ENCODE measurements around the gene ANKRD42.

Gene ANKRD42

GRCh38 chr11:83168756-83169155 lies 24.8 kb upstream of the ANKRD42 start:
- TF ChIP-seq, protein P1, sequence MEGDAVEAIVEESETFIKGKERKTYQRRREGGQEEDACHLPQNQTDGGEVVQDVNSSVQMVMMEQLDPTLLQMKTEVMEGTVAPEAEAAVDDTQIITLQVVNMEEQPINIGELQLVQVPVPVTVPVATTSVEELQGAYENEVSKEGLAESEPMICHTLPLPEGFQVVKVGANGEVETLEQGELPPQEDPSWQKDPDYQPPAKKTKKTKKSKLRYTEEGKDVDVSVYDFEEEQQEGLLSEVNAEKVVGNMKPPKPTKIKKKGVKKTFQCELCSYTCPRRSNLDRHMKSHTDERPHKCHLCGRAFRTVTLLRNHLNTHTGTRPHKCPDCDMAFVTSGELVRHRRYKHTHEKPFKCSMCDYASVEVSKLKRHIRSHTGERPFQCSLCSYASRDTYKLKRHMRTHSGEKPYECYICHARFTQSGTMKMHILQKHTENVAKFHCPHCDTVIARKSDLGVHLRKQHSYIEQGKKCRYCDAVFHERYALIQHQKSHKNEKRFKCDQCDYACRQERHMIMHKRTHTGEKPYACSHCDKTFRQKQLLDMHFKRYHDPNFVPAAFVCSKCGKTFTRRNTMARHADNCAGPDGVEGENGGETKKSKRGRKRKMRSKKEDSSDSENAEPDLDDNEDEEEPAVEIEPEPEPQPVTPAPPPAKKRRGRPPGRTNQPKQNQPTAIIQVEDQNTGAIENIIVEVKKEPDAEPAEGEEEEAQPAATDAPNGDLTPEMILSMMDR (IDR thresholded peaks at IDR 0.05): no peak
- H3K27ac Mint-ChIP-seq: no peak overlapping the region
- H3K4me1 Mint-ChIP-seq: peaks cover 20% of the 10 kb centered on the region
- no peaks in the 10 kb centered on the region for H3K27me3 Mint-ChIP-seq (ENCODE audit: low read depth, poor library complexity)
- H3K36me3 Mint-ChIP-seq (ENCODE audit: low read depth): peaks cover 87% of the 10 kb centered on the region
- DNase-seq: no peak
- H3K4me3 Mint-ChIP-seq: no peak overlapping the region
- H3K9me3 Mint-ChIP-seq: peaks cover 45% of the 10 kb centered on the region

GRCh38 chr11:83170865-83171264 lies 22.6 kb upstream of the ANKRD42 start:
- no peaks in the 10 kb centered on the region for H3K27me3 Mint-ChIP-seq (ENCODE audit: low read depth, poor library complexity)
- peaks cover 74% of the 10 kb centered on the region for H3K36me3 Mint-ChIP-seq (ENCODE audit: low read depth)
- H3K4me3 Mint-ChIP-seq: peak overlapping the region; percentile 50
- no peak for DNase-seq
- H3K4me1 Mint-ChIP-seq: peaks cover 20% of the 10 kb centered on the region
- TF ChIP-seq, protein P1 (IDR thresholded peaks at IDR 0.05): no peak
- H3K9me3 Mint-ChIP-seq: peaks cover 31% of the 10 kb centered on the region
- H3K27ac Mint-ChIP-seq: no peak overlapping the region

DNA sequence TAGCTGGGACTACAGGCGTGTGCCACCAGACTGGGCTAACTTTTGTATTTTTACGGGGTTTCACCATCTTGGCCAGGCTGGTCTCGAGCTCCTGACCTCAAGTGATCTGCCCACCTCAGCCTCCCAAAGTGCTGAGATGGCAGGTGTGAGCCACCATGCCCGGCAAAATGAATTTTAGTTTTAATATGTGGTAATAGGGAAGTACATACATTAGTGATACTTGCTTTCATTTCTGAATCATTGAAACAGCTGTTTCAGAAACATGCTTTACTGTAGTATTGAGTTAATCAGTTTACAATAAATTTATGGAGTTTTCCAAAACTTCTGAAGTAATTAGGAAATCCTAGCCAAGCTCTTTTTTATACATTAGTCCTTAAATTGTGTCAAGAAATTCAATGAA lies 21.0 kb upstream of the ANKRD42 start:
- H3K27me3 Mint-ChIP-seq (ENCODE audit: low read depth, poor library complexity): no peaks in the 10 kb centered on the region
- H3K36me3 Mint-ChIP-seq (ENCODE audit: low read depth): peaks cover 74% of the 10 kb centered on the region
- no peak overlapping the region for H3K27ac Mint-ChIP-seq
- H3K4me3 Mint-ChIP-seq: no peak overlapping the region
- DNase-seq: no peak
- peaks cover 20% of the 10 kb centered on the region for H3K4me1 Mint-ChIP-seq
- TF ChIP-seq, protein P1 (IDR thresholded peaks at IDR 0.05): no peak
- peaks cover 15% of the 10 kb centered on the region for H3K9me3 Mint-ChIP-seq

GRCh38 chr11:83174008-83174407 lies 19.5 kb upstream of the ANKRD42 start:
- no peak overlapping the region for H3K27ac Mint-ChIP-seq
- no peak for DNase-seq
- peaks cover 20% of the 10 kb centered on the region for H3K4me1 Mint-ChIP-seq
- peaks cover under 1% of the 10 kb centered on the region for H3K9me3 Mint-ChIP-seq
- TF ChIP-seq, protein P1 (IDR thresholded peaks at IDR 0.05): no peak
- no peak overlapping the region for H3K4me3 Mint-ChIP-seq
- H3K36me3 Mint-ChIP-seq (ENCODE audit: low read depth): peaks cover 69% of the 10 kb centered on the region
- H3K27me3 Mint-ChIP-seq (ENCODE audit: low read depth, poor library complexity): no peaks in the 10 kb centered on the region

GRCh38 chr11:83175815-83176214 lies 17.7 kb upstream of the ANKRD42 start:
- TF ChIP-seq, protein P1 (IDR thresholded peaks at IDR 0.05): no peak
- H3K27me3 Mint-ChIP-seq (ENCODE audit: low read depth, poor library complexity): no peaks in the 10 kb centered on the region
- peaks cover 64% of the 10 kb centered on the region for H3K36me3 Mint-ChIP-seq (ENCODE audit: low read depth)
- H3K27ac Mint-ChIP-seq: no peak overlapping the region
- H3K9me3 Mint-ChIP-seq: no peaks in the 10 kb centered on the region
- H3K4me3 Mint-ChIP-seq: no peak overlapping the region
- peaks cover 7% of the 10 kb centered on the region for H3K4me1 Mint-ChIP-seq
- DNase-seq: no peak

DNA sequence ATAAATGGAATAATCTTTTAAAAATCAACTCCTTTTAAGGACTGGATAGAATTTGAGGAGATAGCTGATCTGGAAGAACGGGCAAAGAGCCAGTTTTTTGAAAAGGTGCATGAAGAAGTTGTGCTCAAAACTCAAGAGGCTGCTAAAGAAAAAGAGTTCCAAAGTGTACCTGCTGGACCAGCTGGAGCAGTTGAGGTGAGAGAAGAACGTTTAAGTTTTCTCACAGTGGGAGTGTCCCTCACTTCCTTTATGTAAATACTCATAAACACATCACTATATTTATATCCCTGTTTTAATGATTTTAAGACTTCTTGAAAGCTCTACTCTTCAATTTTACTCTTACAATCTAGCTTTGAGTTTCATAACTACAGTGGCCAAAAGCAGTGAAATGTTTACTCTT lies 11.7 kb upstream of the ANKRD42 start:
- H3K9me3 Mint-ChIP-seq: no peaks in the 10 kb centered on the region
- no peak overlapping the region for H3K27ac Mint-ChIP-seq
- DNase-seq: no peak
- no peaks in the 10 kb centered on the region for H3K4me1 Mint-ChIP-seq
- no peaks in the 10 kb centered on the region for H3K27me3 Mint-ChIP-seq (ENCODE audit: low read depth, poor library complexity)
- TF ChIP-seq, protein P1 (IDR thresholded peaks at IDR 0.05): no peak
- peaks cover 63% of the 10 kb centered on the region for H3K36me3 Mint-ChIP-seq (ENCODE audit: low read depth)
- no peak overlapping the region for H3K4me3 Mint-ChIP-seq
